ENCODE results near the gene MEN1.

- TF ChIP-seq L3MBTL2 (conservative IDR thresholded peaks at IDR 0.05) (no peak), BHLHE40 (IDR thresholded peaks at IDR 0.05; ENCODE audit: borderline replicate concordance) (no peak), FOXK2 (IDR thresholded peaks at IDR 0.05) (no peak), PKNOX1 (IDR thresholded peaks at IDR 0.05) (no peak), ZNF384 (IDR thresholded peaks at IDR 0.05) (no peak), ARNT (IDR thresholded peaks at IDR 0.05) (no peak), FOXA1 (IDR thresholded peaks at IDR 0.05) (no peak)
Measured at GRCh38 chr11:64839887-64840782, 29.8 kb upstream of the MEN1 start.
